Neural cell (in vitro differentiated cells): ENCODE results near the gene BCAR3. TPM values are rescaled to one million over a fixed set of nuclear protein-coding genes. Genes with fewer than 3 reads are reported as not detected.

Experiments used
- H2AFZ ChIP-seq: fragments of 200-600, 300-800 bp; sonication (generic), shearing (Covaris generic); 2 replicates; pipeline ENCODE4 v1.6.0; 2014; ENCODE audit warnings: low read depth, mild to moderate bottlenecking, antibody characterized with exemption, low read length, moderate library complexity
- H3F3A ChIP-seq: fragments of 200-600 bp; shearing (Covaris generic); 2 replicates; pipeline ENCODE4 v1.6.1; 2016; ENCODE audit warnings: mild to moderate bottlenecking, moderate library complexity, mixed read lengths, antibody characterized with exemption, low read length; ENCODE audit not compliant: insufficient read depth, poor library complexity, severe bottlenecking
- H3K27ac ChIP-seq: fragments of 200-600, 300-800 bp; sonication (generic), shearing (Covaris generic); 2 replicates; pipeline ENCODE4 v1.5.1; 2014; ENCODE audit warnings: mild to moderate bottlenecking, low read length, moderate library complexity
- H3K27me3 ChIP-seq: fragments of 300-800, 200-600 bp; sonication (generic), shearing (Covaris generic); 2 replicates; pipeline ENCODE4 v1.6.0; 2014; ENCODE audit warnings: mild to moderate bottlenecking, low read depth, low read length, moderate library complexity; ENCODE audit not compliant: insufficient read depth
- H3K36me3 ChIP-seq: fragments of 300-800, 200-600 bp; sonication (generic), shearing (Covaris generic); 2 replicates; pipeline ENCODE4 v1.5.1; 2014; ENCODE audit warnings: mild to moderate bottlenecking, antibody characterized with exemption, low read length, moderate library complexity; ENCODE audit not compliant: insufficient read depth
- H3K4me2 ChIP-seq: fragments of 300-800, 200-600 bp; sonication (generic), shearing (Covaris generic); 2 replicates; pipeline ENCODE4 v1.6.0; 2014; ENCODE audit warnings: mild to moderate bottlenecking, low read length
- H3K4me3 ChIP-seq: fragments of 300-800, 200-600 bp; sonication (generic), shearing (Covaris generic); 2 replicates; pipeline ENCODE4 v1.5.1; 2014; ENCODE audit warnings: mild to moderate bottlenecking, low read length, moderate library complexity
- H3K79me2 ChIP-seq: fragments of 200-600 bp; shearing (Covaris generic); replicated peaks from 2 replicates; pipeline ENCODE4 v1.6.0; 2014; ENCODE audit warnings: mild to moderate bottlenecking, low read length, moderate library complexity; ENCODE audit not compliant: insufficient read depth
- H3K9ac ChIP-seq: fragments of 300-800, 200-600 bp; sonication (generic), shearing (Covaris generic); 2 replicates; pipeline ENCODE4 v1.6.1; 2016; ENCODE audit warnings: mild to moderate bottlenecking, low read length, mixed read lengths
- H3K9me2 ChIP-seq: fragments of 200-600 bp; shearing (Covaris generic); 2 replicates; pipeline ENCODE4 v1.6.1; 2016; ENCODE audit warnings: mild to moderate bottlenecking, low read length, mixed read lengths; ENCODE audit not compliant: insufficient read depth
- H3K9me3 ChIP-seq: fragments of 200-600, 300-800 bp; sonication (generic), shearing (Covaris generic); 2 replicates; pipeline ENCODE4 v1.6.1; 2016; ENCODE audit warnings: mild to moderate bottlenecking, mixed run types, low read length, moderate library complexity, mixed read lengths
- H4K20me1 ChIP-seq: fragments of 200-600 bp; shearing (Covaris generic); 2 replicates; pipeline ENCODE4 v1.6.1; 2016; ENCODE audit warnings: mild to moderate bottlenecking, mixed run types; ENCODE audit not compliant: insufficient read depth
- CTCF ChIP-seq: fragments of 450-650 bp; IDR thresholded peaks from 2 replicates; pipeline ENCODE4 v1.5.1; 2014; ENCODE audit warnings: antibody characterized with exemption, mild to moderate bottlenecking, moderate library complexity; ENCODE audit not compliant: poor library complexity, severe bottlenecking
- EP300 ChIP-seq: fragments of 450-650 bp; conservative IDR thresholded peaks from 2 replicates; pipeline ENCODE4 v1.6.1; 2014; ENCODE audit warnings: antibody characterized with exemption, mild to moderate bottlenecking, moderate library complexity; ENCODE audit not compliant: poor library complexity, severe bottlenecking
- EZH2 ChIP-seq: fragments of 200-600, 300-800 bp; shearing (Covaris generic), sonication (generic); IDR thresholded peaks from 2 replicates; pipeline ENCODE4 v1.6.1; 2014; ENCODE audit warnings: antibody characterized with exemption, low read length, borderline replicate concordance, mild to moderate bottlenecking; ENCODE audit not compliant: insufficient read depth, poor library complexity, severe bottlenecking
- MXI1 ChIP-seq: fragments of 450-650 bp; conservative IDR thresholded peaks from 2 replicates; pipeline ENCODE4 v1.6.1; 2014; ENCODE audit warnings: antibody characterized with exemption, mild to moderate bottlenecking; ENCODE audit not compliant: poor library complexity, severe bottlenecking
- POLR2AphosphoS5 ChIP-seq: IDR thresholded peaks from 2 replicates; pipeline ENCODE4 v1.6.1; 2012
- RAD21 ChIP-seq: fragments of 450-650 bp; conservative IDR thresholded peaks from 2 replicates; pipeline ENCODE4 v1.6.1; 2014; ENCODE audit warnings: antibody characterized with exemption, mild to moderate bottlenecking, moderate library complexity
- REST ChIP-seq: IDR thresholded peaks from 2 replicates; pipeline ENCODE4 v1.6.1; 2012; ENCODE audit warnings: borderline replicate concordance
- SMC3 ChIP-seq: fragments of 450-650 bp; conservative IDR thresholded peaks from 2 replicates; pipeline ENCODE4 v1.6.1; 2014; ENCODE audit warnings: antibody characterized with exemption, mild to moderate bottlenecking, moderate library complexity; ENCODE audit not compliant: poor library complexity
- TAF1 ChIP-seq: IDR thresholded peaks from 2 replicates; pipeline ENCODE4 v1.6.1; 2012; ENCODE audit warnings: low read depth
- polyA plus RNA-seq: library from polyadenylated mRNA; depleted of rRNA; stranded (reverse); fragments of >200 nt; gene quantifications from 2 replicates; pipeline ENCODE4 v1.2.3, GENCODE V29; 2014

BCAR3 gene
- polyA plus RNA-seq, 1 donor from 2014 or later = 2.5 TPM

GRCh38 chr1:93704052-93704451, 22.4 kb upstream of the BCAR3 start:
- Histone ChIP-seq H3K9ac (no peak overlapping the region), H3K36me3 (no peaks in the 10 kb centered on the region), H3F3A (no peaks in the 10 kb centered on the region), H3K4me3 (no peak overlapping the region), H3K9me2 (no peaks in the 10 kb centered on the region), H3K27ac (no peak overlapping the region), H3K79me2 (no peaks in the 10 kb centered on the region), H2AFZ (no peak overlapping the region), H4K20me1 (no peaks in the 10 kb centered on the region), H3K9me3 (no peaks in the 10 kb centered on the region), H3K27me3 (no peaks in the 10 kb centered on the region), H3K4me2 (no peak overlapping the region)
- TF ChIP-seq SMC3 = no peak
- no peak for TF ChIP-seq TAF1
- TF ChIP-seq POLR2AphosphoS5 = no peak
- TF ChIP-seq MXI1 = no peak
- TF ChIP-seq EP300 = no peak
- TF ChIP-seq REST = no peak
- TF ChIP-seq CTCF = no peak
- TF ChIP-seq EZH2 = no peak
- no peak for TF ChIP-seq RAD21

- H2AFZ ChIP-seq = no peak overlapping the region
- no peak for TF ChIP-seq EZH2
- no peak for TF ChIP-seq POLR2AphosphoS5
- TF ChIP-seq EP300 = no peak
- no peak for TF ChIP-seq RAD21
- TF ChIP-seq MXI1 = no peak
- no peak for TF ChIP-seq REST
- no peaks in the 10 kb centered on the region for H4K20me1 ChIP-seq
- no peaks in the 10 kb centered on the region for H3F3A ChIP-seq
- H3K9ac ChIP-seq = no peak overlapping the region
- no peak overlapping the region for H3K27ac ChIP-seq
- H3K9me3 ChIP-seq = no peaks in the 10 kb centered on the region
- H3K36me3 ChIP-seq = no peaks in the 10 kb centered on the region
- H3K4me2 ChIP-seq = no peak overlapping the region
- H3K27me3 ChIP-seq = no peaks in the 10 kb centered on the region
- H3K9me2 ChIP-seq = no peaks in the 10 kb centered on the region
- no peaks in the 10 kb centered on the region for H3K79me2 ChIP-seq
- no peak overlapping the region for H3K4me3 ChIP-seq
Observed at GRCh38 chr1:93703643-93704042, 22.0 kb upstream of the BCAR3 start.
